Nucleus accumbens (tissue), 56 donors: ENCODE measurements around the gene ALKBH6.

Experiments used
- DNase-seq, 56 donors: peaks; one replicate each; lab custom pipeline; 2025; lab: John Stamatoyannopoulos, UW

Gene ALKBH6

DNA sequence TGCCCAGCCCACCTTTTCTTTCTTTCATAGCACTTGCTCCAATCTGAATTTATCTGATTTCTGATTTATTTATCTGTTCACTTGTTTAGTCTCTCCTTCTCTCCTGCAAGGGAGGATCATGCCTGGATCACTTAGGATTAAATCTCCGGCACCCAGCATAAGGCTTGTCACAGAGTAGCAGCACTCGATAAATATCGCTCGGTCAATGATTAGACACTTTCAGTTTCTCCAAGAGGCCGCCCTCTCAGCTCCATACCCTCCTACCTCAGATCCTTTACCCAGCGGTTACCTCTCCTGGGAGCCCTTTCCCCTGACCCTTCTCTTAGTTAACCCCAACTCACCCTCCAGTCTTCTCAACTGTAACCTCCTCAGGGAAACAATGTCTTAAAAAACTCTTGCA lies 17.3 kb upstream of the ALKBH6 start:
- DNase-seq, result no peak

DNA sequence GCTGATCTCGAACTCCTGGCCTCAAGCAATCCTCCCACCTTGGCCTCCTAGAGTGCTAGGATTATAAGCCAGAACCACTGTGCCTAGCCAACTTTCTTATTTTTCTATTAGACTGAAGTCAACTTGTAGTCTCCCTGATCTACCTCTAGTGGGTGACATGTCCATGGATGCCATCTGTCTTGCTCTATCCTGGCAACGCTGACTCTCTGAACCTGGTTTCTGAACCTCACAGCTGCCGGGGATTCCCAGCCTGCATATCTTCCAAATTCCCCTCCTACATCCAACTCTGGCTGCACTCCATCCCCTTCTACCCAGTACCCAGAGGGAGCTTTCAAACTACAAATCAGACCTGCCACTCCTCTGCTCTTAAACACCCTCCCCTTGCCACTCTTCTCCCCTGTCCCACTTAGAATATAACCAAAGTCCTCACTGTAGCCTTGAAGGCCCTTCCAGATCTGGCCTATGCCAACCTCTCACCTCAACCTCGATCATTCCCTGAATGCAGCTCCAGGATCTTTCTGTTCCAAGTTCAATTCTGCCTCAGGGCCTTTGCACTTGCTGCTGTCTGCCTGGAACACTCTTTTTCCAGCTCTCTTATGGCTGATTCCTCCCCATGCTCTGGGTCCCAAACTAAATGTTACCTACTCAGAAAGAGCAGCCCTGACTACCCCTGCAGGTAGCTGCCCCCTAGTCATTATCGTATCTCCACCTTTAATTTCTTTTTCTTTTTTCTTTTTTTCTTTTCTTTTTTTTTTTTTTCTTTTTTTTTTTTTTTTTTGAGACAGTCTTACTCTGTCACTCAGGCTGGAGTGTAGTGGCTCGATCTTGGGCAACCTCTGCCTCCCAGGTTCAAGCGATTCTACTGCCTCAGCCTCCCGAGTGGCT lies 16.5 kb upstream of the ALKBH6 start:
- DNase-seq, result peak in 1 of 56 donors; percentile 7

DNA sequence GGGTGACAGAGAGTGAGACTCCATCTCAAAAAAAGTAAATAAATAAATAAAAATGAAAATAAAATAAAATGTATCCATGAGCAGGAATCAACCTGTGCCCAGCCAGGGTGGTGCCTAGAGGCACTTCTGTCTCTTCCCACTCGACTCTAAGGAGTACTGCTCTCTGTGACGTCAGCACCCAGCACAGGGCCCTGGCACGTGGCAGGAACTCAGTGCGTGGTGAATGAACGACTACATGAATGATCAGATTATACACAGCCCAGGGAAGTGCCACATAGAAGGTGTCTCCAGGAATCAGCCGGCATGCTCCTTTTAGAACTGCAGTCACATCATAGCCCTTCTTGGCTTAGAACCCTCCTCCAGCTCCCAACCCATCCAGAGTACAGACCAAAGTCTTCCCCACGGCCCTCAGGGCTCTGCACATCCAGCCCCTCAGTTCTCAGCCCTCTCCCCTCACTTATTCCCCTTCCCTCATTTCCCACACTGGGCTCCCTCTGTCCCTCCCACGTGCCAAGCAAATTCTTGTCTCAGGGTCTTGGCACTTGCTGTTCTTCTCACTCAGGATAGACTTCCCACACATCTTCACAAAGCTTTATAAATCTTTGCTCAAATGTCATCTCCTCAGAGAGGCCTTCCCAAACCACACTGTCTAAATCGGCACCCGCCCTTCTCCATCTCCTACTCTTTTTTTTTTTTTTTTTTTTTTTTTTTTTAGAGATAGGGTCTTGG lies 14.5 kb upstream of the ALKBH6 start:
- peak in 35 of 56 donors; percentile 11 to 86 (median 51) for DNase-seq

DNA sequence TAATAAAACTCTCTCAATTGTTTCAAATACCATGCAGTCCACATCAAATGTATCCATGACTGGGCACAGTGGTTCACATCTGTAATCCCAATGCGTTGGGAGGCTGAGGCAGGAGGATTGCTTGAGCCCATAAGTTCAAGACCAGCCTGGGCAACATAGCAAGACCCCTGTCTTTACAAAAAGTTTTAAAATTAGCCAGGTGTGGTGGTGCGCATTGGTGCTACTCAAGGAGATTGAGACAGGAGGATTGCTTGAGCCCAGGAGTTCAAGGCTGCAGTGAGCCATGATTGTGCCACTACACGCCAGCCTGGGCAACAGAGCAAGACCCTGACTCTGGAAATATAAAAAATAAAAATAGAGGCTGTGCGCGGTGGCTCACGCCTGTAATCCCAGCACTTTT lies 13.7 kb upstream of the ALKBH6 start:
- no peak for DNase-seq

DNA sequence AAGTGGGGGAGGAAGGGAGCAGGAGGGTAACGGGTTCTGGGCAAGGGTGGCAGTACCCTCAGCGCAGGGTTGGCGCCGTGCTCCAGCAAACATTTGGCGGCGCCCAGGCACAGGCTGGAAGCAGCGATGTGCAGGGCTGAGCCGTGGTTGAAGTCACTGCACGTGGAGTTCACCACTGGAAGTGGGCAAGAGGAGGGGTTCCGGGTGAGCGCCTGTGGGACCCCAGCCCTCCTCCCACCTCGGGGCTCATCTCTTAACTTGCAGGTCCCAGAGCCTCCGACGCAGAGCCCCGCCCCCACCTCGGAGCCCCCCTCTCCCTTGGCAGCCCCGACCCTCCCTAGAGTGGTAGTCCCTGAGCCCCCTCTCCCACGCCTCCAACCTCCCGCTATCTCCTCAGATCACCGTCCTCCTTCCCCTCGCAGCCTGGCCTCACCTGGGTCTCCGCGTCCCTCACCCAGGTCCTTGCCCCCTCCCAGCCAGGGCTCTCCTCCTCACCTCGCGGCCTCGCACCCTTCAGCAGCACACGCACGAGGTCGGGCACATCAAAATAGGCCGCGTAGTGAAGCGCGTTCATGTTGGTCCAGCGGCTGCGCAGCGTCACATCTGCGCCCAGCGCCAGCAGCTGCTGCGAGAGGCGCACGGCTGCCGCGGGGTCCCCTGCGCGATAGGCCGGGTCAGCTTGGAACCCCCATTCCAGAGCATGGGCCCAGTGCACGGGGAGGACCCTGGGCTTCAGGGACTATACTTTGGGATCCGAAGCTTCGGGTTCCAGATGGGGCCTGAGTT lies 12.3 kb upstream of the ALKBH6 start:
- DNase-seq, result no peak

DNA sequence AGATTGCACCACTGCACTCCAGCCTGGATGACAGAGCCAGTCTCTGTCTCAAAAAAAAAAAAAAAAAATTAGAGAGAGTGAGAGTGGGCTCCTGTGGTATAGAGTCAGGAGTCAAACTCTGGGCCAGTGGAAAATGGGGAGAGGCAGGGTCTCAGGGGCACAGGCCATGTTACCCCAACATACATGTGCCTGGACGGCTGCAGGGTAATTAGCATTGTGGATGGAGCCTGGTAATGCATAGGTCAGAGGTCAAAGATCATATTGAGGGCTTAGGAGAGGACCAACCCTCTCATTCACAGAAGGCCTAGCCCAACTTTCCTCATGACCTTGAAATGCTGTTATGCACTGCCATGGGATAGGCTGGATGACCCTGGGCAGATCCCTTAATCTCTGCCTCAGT lies 11.5 kb upstream of the ALKBH6 start:
- no peak for DNase-seq

DNA sequence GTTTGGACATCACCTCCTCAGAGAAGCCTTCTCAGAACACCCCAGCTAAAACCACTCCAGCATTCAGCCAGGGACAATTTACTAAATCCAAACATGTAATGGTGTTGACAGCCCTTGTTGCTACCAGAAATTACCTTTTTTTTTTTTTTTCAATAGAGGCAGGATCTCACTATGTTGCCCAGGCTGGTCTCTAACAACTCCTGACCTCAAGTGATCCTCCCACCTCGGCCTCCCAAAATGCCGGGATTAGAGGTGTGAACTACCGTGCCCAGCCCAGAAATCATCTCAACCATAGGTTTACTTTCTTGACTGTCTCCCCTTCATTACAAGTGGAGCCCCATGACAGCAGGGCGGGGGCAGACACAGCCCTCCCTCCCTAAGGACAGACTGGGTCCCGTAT lies 9.4 kb upstream of the ALKBH6 start:
- no peak for DNase-seq

DNA sequence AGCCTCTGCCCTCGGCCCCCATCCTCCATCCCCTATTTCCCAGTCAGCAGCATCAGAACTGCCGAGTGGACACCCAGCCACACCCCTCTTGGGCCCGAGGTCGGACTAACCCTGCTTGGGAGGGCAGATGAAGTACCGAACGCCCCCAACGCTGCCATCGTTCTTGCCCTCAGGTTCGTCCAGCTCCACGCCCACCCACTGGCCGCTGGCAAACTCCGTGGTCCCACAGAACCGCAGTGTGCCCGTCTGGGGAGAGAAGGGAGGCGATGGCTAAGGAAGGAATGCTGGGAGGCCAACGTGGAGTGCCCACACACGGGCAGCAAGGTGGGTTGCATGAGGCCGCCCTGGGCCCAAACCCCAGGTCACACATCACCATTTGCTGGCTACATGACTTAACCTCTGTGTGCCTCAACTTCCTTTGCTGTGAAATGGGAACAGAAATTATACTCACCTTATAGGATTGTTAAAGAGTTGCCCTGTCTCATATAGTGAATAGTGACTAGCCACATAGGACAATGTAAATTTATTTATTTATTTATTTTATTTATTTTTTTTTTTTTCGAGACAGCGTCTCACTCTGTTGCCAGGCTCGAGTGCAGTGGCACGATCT lies 5.2 kb upstream of the ALKBH6 start:
- no peak for DNase-seq

DNA sequence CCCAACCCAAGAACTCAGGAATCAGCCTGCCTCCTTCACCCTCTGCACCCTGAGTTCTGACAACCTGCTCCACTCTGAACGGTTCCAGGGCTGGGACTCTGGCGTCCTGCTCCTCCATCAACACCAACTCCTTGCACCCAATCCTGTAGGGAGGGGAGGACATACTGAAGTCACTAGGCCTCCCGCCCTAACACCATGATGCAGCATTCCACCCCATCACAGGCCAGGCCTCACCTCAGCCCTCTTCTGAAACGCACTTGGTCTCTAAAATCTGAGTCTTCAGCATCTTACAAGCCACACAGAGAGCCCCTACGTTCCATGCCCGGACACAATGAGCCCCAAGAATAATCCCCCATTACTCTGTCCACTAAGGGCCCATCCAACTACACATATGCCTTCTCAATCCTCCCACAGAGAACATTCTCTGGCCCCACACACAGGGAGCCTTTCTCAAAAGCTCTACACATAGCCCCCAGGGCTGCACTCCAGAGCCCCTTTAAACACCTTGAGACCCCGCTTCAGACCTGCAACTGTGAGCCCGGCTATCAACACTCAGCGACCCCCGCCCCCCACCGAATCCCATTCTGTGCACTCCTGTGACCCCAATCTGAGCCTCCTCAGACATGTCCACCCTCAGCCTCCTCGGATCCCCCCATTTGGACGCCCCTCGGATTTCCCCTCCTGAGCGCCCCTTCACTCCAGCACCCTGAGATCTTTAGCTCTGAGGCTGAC lies 567 bp downstream of the ALKBH6 start:
- DNase-seq, result peak in 3 of 56 donors; percentile 17 to 57 (median 43)

DNA sequence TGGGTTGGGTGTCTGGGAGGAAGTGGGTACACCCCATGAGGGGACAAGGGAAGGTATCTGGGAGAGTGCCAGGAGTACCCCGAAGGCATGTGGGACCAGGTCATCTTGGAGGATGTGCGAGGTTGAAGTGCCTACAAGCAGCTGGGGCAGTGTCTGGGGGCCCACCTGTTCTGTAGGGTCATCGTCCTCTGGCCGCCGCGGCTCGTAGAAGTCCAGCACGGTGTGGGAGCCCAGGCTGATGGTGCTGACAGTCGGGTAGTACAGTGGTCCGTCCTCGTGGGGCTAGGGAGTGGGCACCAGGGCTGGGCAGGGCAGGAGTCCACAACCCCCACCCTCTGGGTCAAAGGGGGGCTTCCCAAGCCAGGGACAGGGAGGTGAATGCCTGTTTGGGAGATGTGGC lies 3.6 kb downstream of the ALKBH6 start:
- no peak for DNase-seq

DNA sequence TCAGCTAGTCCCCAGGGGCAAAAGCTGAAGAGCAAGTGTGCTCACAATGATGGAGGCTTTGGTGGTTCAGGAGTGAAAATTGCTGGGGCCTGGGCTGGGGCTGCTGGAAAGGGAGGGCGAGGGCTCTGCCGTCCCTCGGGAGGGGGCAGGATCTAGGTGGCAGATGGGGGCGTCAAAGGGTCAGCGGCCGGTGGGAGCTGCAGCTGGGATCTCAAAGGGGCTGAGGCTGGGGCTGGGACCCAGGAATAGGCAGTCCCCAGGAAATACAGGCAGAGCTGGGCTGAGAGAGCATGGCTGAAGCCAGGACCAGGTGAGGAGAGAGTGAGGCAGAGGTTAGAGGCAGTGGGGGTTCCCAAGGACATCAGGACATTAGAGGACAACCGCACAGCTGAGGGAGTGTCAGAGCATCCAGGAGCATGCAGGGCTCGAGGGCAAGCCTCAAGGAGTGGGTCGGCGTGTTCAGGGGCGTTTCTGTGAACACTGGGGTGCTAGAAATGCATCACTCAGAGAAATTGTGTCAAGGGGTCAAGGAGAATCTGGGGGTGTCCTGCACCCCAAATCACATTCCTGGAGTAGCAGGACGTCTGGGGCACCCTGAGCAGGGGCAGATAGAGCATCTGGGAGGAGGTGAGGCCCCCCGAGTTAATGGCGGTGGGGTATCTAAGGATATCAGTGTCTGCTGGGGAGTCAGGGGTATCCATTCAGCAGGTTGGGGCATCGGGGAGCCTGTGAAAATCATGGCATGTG lies 4.2 kb downstream of the ALKBH6 start:
- DNase-seq, result no peak

DNA sequence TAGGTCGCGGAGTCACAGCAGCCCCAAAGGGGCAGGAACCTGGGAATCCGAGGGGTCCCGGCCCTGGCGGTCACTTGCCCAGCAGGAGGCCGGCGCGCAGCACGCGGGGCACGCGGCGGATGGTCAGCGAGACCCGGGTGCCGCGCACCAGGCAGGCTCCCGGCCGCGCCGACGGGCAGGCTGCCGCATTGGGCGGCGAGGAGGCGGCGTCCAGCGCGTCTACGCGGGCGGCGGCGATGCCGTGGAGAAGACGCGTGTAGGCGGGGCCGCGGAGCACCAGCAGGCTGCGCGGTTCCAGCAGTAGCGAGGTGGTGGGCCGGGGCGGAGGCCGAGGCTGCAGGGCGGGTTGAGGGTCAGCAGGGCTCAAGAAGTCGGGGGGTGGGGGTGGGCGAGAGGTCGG lies 4.8 kb downstream of the ALKBH6 start:
- DNase-seq, result peak in 37 of 56 donors; percentile 8 to 67 (median 33)

DNA sequence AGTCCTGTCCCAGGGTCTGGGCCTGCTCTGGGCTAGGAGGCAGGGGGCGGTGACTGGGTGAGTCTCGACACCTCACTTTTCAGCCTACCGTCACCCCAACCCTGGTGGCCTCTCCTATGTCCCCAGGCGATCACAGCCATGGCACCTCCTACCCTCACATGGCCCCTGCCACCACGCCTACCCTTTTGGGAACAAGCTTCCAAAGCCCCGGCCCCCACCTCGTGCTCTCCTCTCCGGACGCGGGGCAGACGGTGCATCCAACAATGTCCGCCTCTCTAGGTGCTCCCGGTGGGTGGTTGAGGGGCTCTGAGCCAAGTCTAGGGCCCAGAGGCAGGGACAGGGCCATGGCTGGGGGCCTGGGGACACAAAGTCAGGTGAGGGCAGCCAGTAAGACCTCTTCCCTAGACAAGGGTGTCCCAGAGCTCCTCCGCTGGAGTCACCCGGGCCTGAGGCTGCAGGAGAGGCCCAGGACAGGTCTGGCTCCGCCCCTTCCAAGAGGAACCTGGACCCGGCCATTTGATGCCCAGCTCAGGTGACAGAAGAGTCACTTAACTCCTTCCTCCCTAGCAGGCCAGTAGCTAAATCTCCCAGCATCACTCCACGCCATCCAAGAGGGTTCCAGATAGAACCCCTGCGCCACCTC lies 5.6 kb downstream of the ALKBH6 start, which contains the start of gene SYNE4:
Gene SYNE4, minus strand, starts transcription at position 478 of the 643 bp plus-strand sequence. Its CDS starts 132 bp downstream, at position 346.
- DNase-seq, result no peak

DNA sequence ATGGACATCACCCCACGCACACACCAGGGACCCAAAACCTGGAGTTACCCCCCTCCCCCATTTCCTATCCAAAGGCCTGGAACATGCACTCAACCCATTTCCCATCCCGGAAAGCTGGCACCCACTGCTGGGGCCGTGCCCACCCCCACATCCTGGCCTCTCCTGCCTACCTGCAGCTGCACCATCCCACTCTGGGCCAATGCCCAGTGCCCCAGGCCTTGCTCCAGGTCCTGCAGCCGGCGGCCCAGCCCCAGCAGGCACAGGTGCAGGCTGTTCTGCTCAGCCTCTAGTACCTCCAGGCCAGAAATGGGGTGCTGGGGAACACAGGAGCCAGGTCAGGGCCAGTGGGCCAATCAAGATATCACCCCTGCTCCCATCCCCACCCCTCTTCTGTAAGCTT lies 7.1 kb downstream of the ALKBH6 start:
- DNase-seq, result no peak

DNA sequence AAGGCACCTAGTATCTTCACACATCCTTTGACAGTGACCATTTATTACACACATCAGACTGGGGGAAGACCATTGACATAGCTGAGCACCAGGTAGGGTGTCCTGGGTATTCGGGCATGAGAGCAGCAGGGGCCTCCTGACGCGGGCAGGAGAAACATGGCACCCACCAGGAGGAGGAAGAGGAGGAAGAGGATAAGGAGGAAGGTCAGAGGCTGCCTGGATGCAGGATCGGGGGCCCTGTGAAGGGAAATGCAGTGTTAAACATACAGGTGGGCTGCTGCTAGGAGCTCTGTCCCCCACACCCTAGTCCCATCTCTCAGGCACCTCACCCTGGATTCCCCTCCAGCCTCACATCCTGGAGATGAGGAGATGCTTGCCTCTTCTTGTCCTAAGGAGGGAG lies 10.7 kb downstream of the ALKBH6 start:
- no peak for DNase-seq

DNA sequence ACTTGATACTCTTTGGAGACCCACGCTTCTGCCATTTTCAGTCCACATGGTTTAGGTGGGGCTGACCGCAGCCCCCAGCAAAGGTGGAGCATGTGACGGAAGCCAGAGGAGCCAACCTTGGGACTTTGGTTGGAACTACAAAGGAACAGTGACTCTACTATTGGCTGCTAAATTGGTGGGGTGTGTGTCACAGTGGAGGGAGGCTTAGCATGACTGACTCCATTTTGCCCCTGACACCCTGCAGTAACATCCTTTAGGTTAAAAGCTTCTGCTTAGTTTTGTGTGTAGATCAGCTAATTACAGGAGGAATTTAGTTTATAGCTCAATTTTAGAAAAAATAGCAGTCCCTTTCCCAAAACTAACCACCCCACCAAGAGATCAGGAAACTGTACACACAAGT lies 12.4 kb downstream of the ALKBH6 start:
- no peak for DNase-seq

DNA sequence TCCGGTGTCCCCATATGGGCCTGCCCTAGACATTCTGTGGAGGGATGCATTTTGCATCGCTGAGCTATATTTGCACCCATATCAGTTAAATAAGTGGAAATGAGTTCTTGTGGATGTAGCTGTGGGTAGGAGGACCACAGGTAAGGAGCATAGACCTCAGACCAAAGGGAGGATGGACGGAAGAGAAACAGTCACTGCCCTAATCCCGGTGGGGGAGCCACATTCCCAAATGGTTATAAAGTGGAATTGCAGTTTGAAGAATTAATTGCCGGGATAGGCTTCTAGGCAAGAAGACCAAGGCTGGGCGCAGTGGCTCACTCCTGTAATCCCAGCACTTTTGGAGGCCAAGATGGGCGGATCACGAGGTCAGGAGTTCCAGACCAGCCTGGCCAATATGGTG lies 17.2 kb downstream of the ALKBH6 start:
- no peak for DNase-seq
